ENCODE results near the gene HNRNPUL1. TPM values are rescaled to one million over a fixed set of nuclear protein-coding genes. Genes with fewer than 3 reads are reported as not detected.
A peak's percentile ranks its signal among the peaks of the same experiment; 100 is the strongest.

The HNRNPUL1 gene
- total and polyA plus RNA-seq, 2 donors = 79.3 to 123 TPM

- no peak for DNase-seq (ENCODE audit: extremely low spot score)
- Histone ChIP-seq H3K36me3 (ENCODE audit: insufficient read depth) (no peaks in the 10 kb centered on the region), H3K4me3 (ENCODE audit: low read depth, low read length) (no peak overlapping the region), H3K27ac (ENCODE audit: low read depth) (no peak overlapping the region), H3K4me1 (ENCODE audit: insufficient read depth) (no peaks in the 10 kb centered on the region)
- WGBS = 88% methylated on average over 4 of the region's 4 CpGs
Observed at GRCh38 chr19:41244117-41244516, 20.1 kb upstream of the HNRNPUL1 start.

DNA sequence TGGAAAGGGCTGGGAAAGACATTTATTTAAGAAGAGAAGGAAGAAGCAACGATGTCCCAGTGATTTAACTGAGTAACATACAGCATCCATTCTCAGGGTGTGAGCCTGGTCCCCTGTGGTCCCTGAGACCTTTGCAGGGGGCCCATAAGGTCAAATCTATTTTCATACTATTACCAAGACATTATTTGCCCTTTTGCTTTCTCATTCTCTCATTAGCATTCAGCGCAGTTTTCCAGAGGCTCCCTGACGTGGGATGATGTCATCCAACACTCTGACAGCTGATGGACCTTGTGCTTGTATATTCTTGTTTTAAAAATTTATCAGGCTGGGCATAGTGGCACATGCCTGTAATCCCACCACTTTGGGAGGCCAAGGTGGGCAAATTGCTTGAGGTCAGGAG lies 18.3 kb upstream of the HNRNPUL1 start:
- no peak overlapping the region for H3K4me3 ChIP-seq (ENCODE audit: low read depth, low read length)
- no peak for DNase-seq (ENCODE audit: extremely low spot score)
- no peaks in the 10 kb centered on the region for H3K4me1 ChIP-seq (ENCODE audit: insufficient read depth)
- H3K27ac ChIP-seq (ENCODE audit: low read depth) = no peak overlapping the region
- WGBS = 85% methylated on average over 3 of the region's 3 CpGs
- no peaks in the 10 kb centered on the region for H3K36me3 ChIP-seq (ENCODE audit: insufficient read depth)

DNA sequence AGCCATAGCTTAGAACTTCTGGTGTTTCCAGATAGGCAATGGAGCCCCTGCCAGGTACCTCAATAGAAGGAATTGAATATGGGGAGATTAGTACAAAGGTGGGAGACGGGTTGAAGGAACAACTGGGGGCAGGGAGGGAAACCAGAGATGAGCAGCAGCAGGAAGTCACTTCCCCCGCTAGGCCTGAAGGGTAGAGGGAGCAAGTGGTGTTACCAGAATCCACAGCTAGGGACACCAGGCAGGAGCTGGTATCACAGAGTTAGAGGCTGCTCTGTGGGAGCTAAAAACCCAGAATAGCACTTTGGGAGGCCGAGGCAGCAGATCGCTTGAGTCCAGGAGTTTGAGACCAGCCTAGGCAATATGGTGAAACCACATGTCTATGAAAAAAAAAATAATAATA lies 15.3 kb upstream of the HNRNPUL1 start:
- WGBS = 92% methylated on average over 4 of the region's 4 CpGs

DNA sequence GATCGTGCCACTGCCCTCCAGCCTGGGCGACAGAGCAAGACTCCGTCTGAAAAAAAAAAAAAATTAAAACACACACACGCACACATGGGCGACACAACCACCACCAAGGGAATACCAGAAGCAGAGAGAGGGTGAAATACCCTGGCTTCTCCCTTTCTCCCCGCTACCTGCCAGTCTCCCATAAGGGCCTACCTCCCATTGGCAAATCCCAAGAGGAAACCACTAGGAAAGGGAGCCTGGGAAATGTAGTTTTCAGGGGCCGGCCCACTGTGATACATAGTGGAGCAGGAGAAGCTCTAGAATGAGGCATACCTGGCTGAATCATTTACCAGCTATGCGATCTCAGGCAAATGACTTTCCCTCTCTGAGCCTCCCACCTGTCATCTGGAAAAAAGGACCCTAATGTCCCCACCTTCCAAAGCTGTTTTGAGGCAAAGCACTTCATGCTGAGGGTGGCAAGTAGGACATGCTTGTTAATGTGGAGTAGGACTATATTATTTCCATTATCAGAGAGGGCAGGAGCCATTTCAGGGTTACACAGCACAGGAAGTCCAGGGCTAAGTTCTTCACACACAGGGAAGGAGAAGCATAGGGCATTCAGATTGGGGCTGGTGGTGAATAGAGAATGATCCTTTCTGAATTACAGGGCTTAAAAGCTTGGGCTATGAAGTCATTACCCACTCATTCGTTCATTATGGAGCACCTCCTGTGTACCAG lies 14.3 kb upstream of the HNRNPUL1 start:
- no peaks in the 10 kb centered on the region for H3K4me1 ChIP-seq (ENCODE audit: insufficient read depth)
- WGBS = 88% methylated on average over 9 of the region's 9 CpGs
- no peak overlapping the region for H3K27ac ChIP-seq (ENCODE audit: low read depth)
- DNase-seq (ENCODE audit: extremely low spot score) = no peak
- peaks cover 3% of the 10 kb centered on the region for H3K36me3 ChIP-seq (ENCODE audit: insufficient read depth)
- H3K4me3 ChIP-seq (ENCODE audit: low read depth, low read length) = no peak overlapping the region

More for the DNA sequence above, 15.3 kb upstream of the HNRNPUL1 start:
- no peaks in the 10 kb centered on the region for H3K4me1 ChIP-seq (ENCODE audit: insufficient read depth)
- DNase-seq (ENCODE audit: extremely low spot score) = no peak
- H3K36me3 ChIP-seq (ENCODE audit: insufficient read depth) = peaks cover 3% of the 10 kb centered on the region
- no peak overlapping the region for H3K27ac ChIP-seq (ENCODE audit: low read depth)
- no peak overlapping the region for H3K4me3 ChIP-seq (ENCODE audit: low read depth, low read length)

DNA sequence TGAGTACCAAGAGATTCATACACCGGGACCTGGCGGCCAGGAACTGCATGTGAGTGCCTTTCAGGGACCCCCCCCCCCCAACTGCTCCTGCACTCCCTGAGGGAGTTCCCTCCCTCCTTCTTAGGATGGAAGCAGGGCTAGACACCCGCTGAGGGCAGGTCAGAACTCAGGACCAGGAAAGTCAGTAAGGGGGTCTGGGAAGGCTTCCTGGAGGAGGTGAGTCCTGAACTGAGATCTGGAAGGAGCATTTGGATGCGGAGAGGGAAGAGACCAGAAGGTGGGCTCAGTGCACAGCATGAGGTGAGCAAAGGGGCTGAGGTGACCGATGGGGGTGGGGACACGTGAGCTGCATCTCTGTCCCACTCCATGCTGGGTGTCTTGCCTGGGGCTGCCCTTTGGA lies 10.5 kb upstream of the HNRNPUL1 start:
- Histone ChIP-seq H3K36me3 (ENCODE audit: insufficient read depth) (peaks cover 3% of the 10 kb centered on the region), H3K4me1 (ENCODE audit: insufficient read depth) (no peaks in the 10 kb centered on the region), H3K4me3 (ENCODE audit: low read depth, low read length) (no peak overlapping the region), H3K27ac (ENCODE audit: low read depth) (no peak overlapping the region)
- DNase-seq (ENCODE audit: extremely low spot score) = no peak
- 97% methylated on average over 6 of the region's 6 CpGs for WGBS

GRCh38 chr19:41255171-41255570 lies 9.0 kb upstream of the HNRNPUL1 start:
- Histone ChIP-seq H3K27ac (ENCODE audit: low read depth) (no peak overlapping the region), H3K4me1 (ENCODE audit: insufficient read depth) (no peaks in the 10 kb centered on the region), H3K36me3 (ENCODE audit: insufficient read depth) (peaks cover 3% of the 10 kb centered on the region), H3K4me3 (ENCODE audit: low read depth, low read length) (no peak overlapping the region)
- DNase-seq (ENCODE audit: extremely low spot score) = no peak

- H3K4me3 ChIP-seq (ENCODE audit: low read depth, low read length) = peak overlapping the region; percentile 31
- no peak for DNase-seq (ENCODE audit: extremely low spot score)
- H3K27ac ChIP-seq (ENCODE audit: low read depth) = peak overlapping the region; percentile 59
- 56% methylated on average over 10 of the region's 10 CpGs for WGBS
- H3K36me3 ChIP-seq (ENCODE audit: insufficient read depth) = no peaks in the 10 kb centered on the region
- H3K4me1 ChIP-seq (ENCODE audit: insufficient read depth) = no peaks in the 10 kb centered on the region
Observed at GRCh38 chr19:41261474-41262190, 2.5 kb upstream of the HNRNPUL1 start.

- Histone ChIP-seq H3K36me3 (ENCODE audit: insufficient read depth) (no peaks in the 10 kb centered on the region), H3K27ac (ENCODE audit: low read depth) (peak overlapping the region; percentile 95), H3K4me1 (ENCODE audit: insufficient read depth) (peaks cover 2% of the 10 kb centered on the region), H3K4me3 (ENCODE audit: low read depth, low read length) (peak overlapping the region; percentile 45)
- under 1% methylated on average over 46 of the region's 46 CpGs for WGBS
- DNase-seq (ENCODE audit: extremely low spot score) = peak; percentile 42
Observed at GRCh38 chr19:41263042-41263849, 926 bp upstream of the HNRNPUL1 start.

DNA sequence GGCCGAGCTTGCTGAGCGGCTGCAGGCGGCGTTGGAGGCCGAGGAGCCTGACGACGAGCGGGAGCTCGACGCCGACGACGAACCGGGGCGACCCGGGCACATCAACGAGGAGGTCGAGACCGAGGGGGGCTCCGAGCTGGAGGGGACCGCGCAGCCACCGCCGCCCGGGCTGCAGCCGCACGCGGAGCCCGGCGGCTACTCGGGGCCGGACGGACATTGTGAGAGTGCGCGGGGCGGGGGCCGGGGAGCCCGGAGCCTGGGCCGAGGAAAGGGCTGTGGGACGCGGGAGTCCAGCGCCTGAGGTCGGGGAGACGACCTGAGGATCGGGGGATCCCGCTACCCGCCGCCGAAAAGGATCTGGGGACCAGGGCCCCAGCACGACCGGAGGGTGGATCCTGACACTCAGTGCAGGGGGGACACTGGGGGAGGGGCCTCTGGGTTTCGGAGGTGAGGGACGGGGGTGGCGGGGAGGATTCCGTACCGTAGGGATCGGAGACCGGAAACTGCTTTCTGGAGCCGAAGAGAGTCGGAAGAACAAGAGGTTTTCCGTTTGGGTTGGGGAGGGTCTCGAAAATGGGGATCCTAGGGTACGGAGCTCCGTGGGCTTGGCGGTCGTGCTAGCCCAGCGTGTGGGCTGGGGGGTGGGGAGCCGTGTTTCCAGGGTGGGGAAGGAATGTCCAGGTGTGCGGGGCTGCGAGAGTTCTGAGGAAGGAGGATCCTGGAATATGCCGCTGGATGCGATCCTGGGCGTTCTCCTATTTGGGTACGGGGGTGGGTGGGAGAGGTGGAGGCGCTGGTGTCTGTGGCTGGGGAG lies 616 bp downstream of the HNRNPUL1 start:
- Histone ChIP-seq H3K4me1 (ENCODE audit: insufficient read depth) (peaks cover 2% of the 10 kb centered on the region), H3K36me3 (ENCODE audit: insufficient read depth) (peaks cover 4% of the 10 kb centered on the region), H3K4me3 (ENCODE audit: low read depth, low read length) (peak overlapping the region; percentile 85), H3K27ac (ENCODE audit: low read depth) (peak overlapping the region; percentile 98)
- DNase-seq (ENCODE audit: extremely low spot score) = peak; percentile 18
- WGBS = under 1% methylated on average over 75 of the region's 75 CpGs

DNA sequence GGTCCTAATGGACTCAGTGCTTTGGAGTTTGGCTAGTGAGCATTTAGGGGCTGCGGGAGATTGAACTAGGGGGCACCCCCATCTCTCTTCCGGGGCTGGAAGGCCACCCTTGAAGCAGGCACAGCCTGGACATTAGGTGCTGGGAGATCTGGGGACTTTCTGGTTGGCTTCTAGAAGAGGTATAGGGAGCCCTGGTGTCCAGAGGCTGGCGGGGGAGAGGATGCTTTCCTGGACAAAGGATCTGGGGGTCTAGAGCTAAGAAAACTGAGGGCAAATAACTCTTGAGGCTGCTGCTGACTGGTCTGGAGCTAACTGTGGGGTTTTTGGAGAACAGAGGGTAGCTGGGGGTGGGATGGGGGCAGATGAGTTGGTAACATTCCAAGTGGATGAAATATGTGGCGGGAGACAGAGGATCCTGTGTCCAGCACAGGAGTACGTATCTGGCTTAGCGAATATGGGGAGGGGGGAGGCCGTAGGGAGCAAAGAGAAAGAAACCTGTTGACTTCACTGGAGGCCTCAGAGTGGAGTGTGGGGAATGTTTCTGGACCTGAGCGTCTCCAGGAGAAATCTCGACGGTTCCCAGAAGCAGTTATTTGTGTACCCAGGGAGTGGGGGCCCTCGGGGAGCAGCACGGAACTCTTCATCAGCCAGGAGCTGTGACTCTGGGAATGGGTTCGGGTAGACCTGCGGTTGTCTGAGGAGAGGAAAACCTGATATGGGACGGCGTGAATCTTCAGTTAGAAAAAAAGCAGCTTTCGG lies 1.4 kb downstream of the HNRNPUL1 start:
- Histone ChIP-seq H3K36me3 (ENCODE audit: insufficient read depth) (peaks cover 4% of the 10 kb centered on the region), H3K4me1 (ENCODE audit: insufficient read depth) (peaks cover 2% of the 10 kb centered on the region), H3K4me3 (ENCODE audit: low read depth, low read length) (peak overlapping the region; percentile 85), H3K27ac (ENCODE audit: low read depth) (peak overlapping the region; percentile 98)
- WGBS = 9% methylated on average over 17 of the region's 17 CpGs
- no peak for DNase-seq (ENCODE audit: extremely low spot score)

DNA sequence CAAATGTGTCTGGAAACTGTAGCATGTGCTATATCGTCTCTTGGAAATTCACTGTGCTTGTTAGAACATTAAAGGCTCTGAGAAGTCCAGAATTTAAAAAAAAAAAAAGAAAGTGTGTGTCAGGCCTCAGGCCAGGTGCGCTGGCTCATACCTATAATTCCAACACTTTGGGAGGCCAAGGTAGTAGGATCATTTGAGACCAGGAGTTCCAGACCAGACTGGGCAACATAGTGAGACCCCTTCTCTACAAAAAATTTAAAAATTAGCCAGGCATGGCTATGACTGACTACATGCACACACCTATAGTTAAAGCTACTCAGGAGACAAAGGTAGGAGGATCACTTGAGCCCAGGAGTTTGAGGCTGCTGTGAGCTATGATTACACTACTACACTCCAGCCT lies 4.9 kb downstream of the HNRNPUL1 start:
- no peak for DNase-seq (ENCODE audit: extremely low spot score)
- 93% methylated on average over 2 of the region's 2 CpGs for WGBS
- Histone ChIP-seq H3K4me1 (ENCODE audit: insufficient read depth) (peaks cover 2% of the 10 kb centered on the region), H3K36me3 (ENCODE audit: insufficient read depth) (peaks cover 13% of the 10 kb centered on the region), H3K27ac (ENCODE audit: low read depth) (no peak overlapping the region), H3K4me3 (ENCODE audit: low read depth, low read length) (no peak overlapping the region)

- Histone ChIP-seq H3K4me1 (ENCODE audit: insufficient read depth) (peaks cover 2% of the 10 kb centered on the region), H3K36me3 (ENCODE audit: insufficient read depth) (peaks cover 17% of the 10 kb centered on the region), H3K27ac (ENCODE audit: low read depth) (no peak overlapping the region), H3K4me3 (ENCODE audit: low read depth, low read length) (no peak overlapping the region)
- no peak for DNase-seq (ENCODE audit: extremely low spot score)
- 90% methylated on average over 5 of the region's 5 CpGs for WGBS
Observed at GRCh38 chr19:41269571-41269970, 5.4 kb downstream of the HNRNPUL1 start.
